Activated CD8-positive, alpha-beta memory T cell treated with anti-CD3 and anti-CD28 coated beads for 4 hours (primary cell): ENCODE data around the gene CHRFAM7A.
A peak's percentile ranks its signal among the peaks of the same experiment; 100 is the strongest.
"Not testable (repeated sequence)": the region's sequence is repeated elsewhere in the genome, so short reads cannot be mapped to it uniquely, and the experiment has no call there.

Experiments
- DNase-seq, 2 donors: peaks; one replicate each; pipeline ENCODE4 v3.0.0-alpha.2; 2020; ENCODE audit warnings: low read depth in 2 of 2

CHRFAM7A gene

GRCh38 chr15:30392766-30393663, at the start of gene CHRFAM7A:
Gene CHRFAM7A, minus strand, starts transcription at chr15:30393540. Its CDS starts 10,189 bp downstream, at chr15:30383351.
- not testable (repeated sequence) for DNase-seq

- not testable (repeated sequence) for DNase-seq
These were observed 45.0 kb upstream of the CHRFAM7A start for GRCh38 chr15:30438348-30438747.

- DNase-seq: not testable (repeated sequence)
These were observed 42.5 kb upstream of the CHRFAM7A start for GRCh38 chr15:30435878-30436277.

- not testable (repeated sequence) for DNase-seq
These were observed 27.4 kb upstream of the CHRFAM7A start for GRCh38 chr15:30420723-30421122.

GRCh38 chr15:30414160-30414559, 20.8 kb upstream of the CHRFAM7A start, which contains the start of gene GOLGA8R:
Gene GOLGA8R, minus strand, starts transcription at chr15:30414260. Its CDS starts 98 bp downstream, at chr15:30414162.
- DNase-seq: not testable (repeated sequence)

- not testable (repeated sequence) for DNase-seq
These were observed 14.3 kb upstream of the CHRFAM7A start for GRCh38 chr15:30407636-30408035.

GRCh38 chr15:30398988-30399387, 5.6 kb upstream of the CHRFAM7A start:
- peak in 1 of 2 donors; percentile 34 for DNase-seq

GRCh38 chr15:30393664-30393991, 288 bp upstream of the CHRFAM7A start:
- not testable (repeated sequence) for DNase-seq

- DNase-seq: not testable (repeated sequence)
These were observed 6.9 kb downstream of the CHRFAM7A start for GRCh38 chr15:30386318-30386887.

GRCh38 chr15:30377082-30377413, 16.3 kb downstream of the CHRFAM7A start:
- not testable (repeated sequence) for DNase-seq

- DNase-seq: not testable (repeated sequence)
These were observed 16.8 kb downstream of the CHRFAM7A start for GRCh38 chr15:30376375-30377081.

GRCh38 chr15:30375872-30376271, 17.5 kb downstream of the CHRFAM7A start:
- DNase-seq: not testable (repeated sequence)

GRCh38 chr15:30374862-30375261, 18.5 kb downstream of the CHRFAM7A start:
- DNase-seq: not testable (repeated sequence)

- DNase-seq: not testable (repeated sequence)
These were observed 25.1 kb downstream of the CHRFAM7A start for GRCh38 chr15:30368271-30368670.

- not testable (repeated sequence) for DNase-seq
These were observed 26.1 kb downstream of the CHRFAM7A start for GRCh38 chr15:30367246-30367645.

- DNase-seq: not testable (repeated sequence)
These were observed 31.9 kb downstream of the CHRFAM7A start for GRCh38 chr15:30361404-30361803.

GRCh38 chr15:30360990-30361389, 32.4 kb downstream of the CHRFAM7A start:
- DNase-seq: not testable (repeated sequence)

- not testable (repeated sequence) for DNase-seq
These were observed 38.3 kb downstream of the CHRFAM7A start for GRCh38 chr15:30355043-30355442.

- not testable (repeated sequence) for DNase-seq
These were observed 43.5 kb downstream of the CHRFAM7A start for GRCh38 chr15:30349803-30350202.

- not testable (repeated sequence) for DNase-seq
These were observed 56.8 kb downstream of the CHRFAM7A start for GRCh38 chr15:30336584-30336983.

- DNase-seq: not testable (repeated sequence)
These were observed 59.2 kb downstream of the CHRFAM7A start for GRCh38 chr15:30334152-30334551.

- DNase-seq: not testable (repeated sequence)
These were observed 67.2 kb downstream of the CHRFAM7A start for GRCh38 chr15:30326145-30326544.
